Renal cortical epithelial cell (primary cell): ENCODE results near the gene NUB1. TPM values are rescaled to one million over a fixed set of nuclear protein-coding genes. Genes with fewer than 3 reads are reported as not detected.

ENCODE experiments used
- DNase-seq: peaks from one replicate; pipeline ENCODE4 v3.0.0-alpha.2; 2011; ENCODE audit warnings: low read depth
- total RNA-seq: library from RNA; depleted of rRNA; stranded (reverse); fragments of >200 nt; gene quantifications from 2 replicates; pipeline ENCODE4 v1.2.3, GENCODE V29; 2014

NUB1 gene
- total RNA-seq, 1 donor from 2014 or later: 53.6 TPM

- DNase-seq: no peak
These were observed 27.2 kb upstream of the NUB1 start for GRCh38 chr7:151314401-151314800.

GRCh38 chr7:151315038-151315655 lies 26.5 kb upstream of the NUB1 start:
- peak; percentile 40 for DNase-seq

GRCh38 chr7:151316896-151317295 lies 24.7 kb upstream of the NUB1 start:
- DNase-seq: no peak

- DNase-seq: no peak
These were observed 23.7 kb upstream of the NUB1 start for GRCh38 chr7:151317936-151318335.

GRCh38 chr7:151319189-151319588 lies 22.4 kb upstream of the NUB1 start:
- DNase-seq: no peak

GRCh38 chr7:151320263-151320845 lies 21.3 kb upstream of the NUB1 start:
- no peak for DNase-seq

- no peak for DNase-seq
These were observed 20.3 kb upstream of the NUB1 start for GRCh38 chr7:151321341-151321740.

- no peak for DNase-seq
These were observed 18.7 kb upstream of the NUB1 start for GRCh38 chr7:151322906-151323305.

GRCh38 chr7:151327022-151327421 lies 14.6 kb upstream of the NUB1 start:
- DNase-seq: no peak

- peak; percentile 84 for DNase-seq
These were observed 14.0 kb upstream of the NUB1 start for GRCh38 chr7:151327659-151328058.

GRCh38 chr7:151330181-151330580 lies 11.4 kb upstream of the NUB1 start:
- DNase-seq: no peak

GRCh38 chr7:151330661-151331060 lies 11.0 kb upstream of the NUB1 start:
- no peak for DNase-seq

- DNase-seq: no peak
These were observed 7.0 kb upstream of the NUB1 start for GRCh38 chr7:151334628-151335027.

GRCh38 chr7:151336027-151336708 lies 5.4 kb upstream of the NUB1 start:
- DNase-seq: no peak

GRCh38 chr7:151337346-151337745 lies 4.3 kb upstream of the NUB1 start:
- no peak for DNase-seq

- DNase-seq: no peak
These were observed 2.8 kb upstream of the NUB1 start for GRCh38 chr7:151338809-151339208.

GRCh38 chr7:151339651-151340382 lies 1.8 kb upstream of the NUB1 start:
- no peak for DNase-seq

GRCh38 chr7:151340794-151341356 lies 737 bp upstream of the NUB1 start:
- DNase-seq: no peak

- peak; percentile 21 for DNase-seq
These were observed 562 bp downstream of the NUB1 start for GRCh38 chr7:151342102-151342646.

GRCh38 chr7:151342811-151343210 lies 1.2 kb downstream of the NUB1 start:
- no peak for DNase-seq

GRCh38 chr7:151343516-151343915 lies 1.9 kb downstream of the NUB1 start:
- DNase-seq: no peak
